HL-60 (cell line): ENCODE measurements around the gene TOB1.

Source experiments
- DNase-seq, 2 experiments: peaks; one replicate each; pipeline ENCODE4 v3.0.0-alpha.2; 2010 to 2020; ENCODE audit warnings: low read depth in 1 of 2, low spot score in 1 of 2
- H3K27ac ChIP-seq: fragments of 250-450 bp; sonication (Bioruptor Pico); replicated peaks from 2 replicates; pipeline ENCODE4 v1.5.1; 2020; ENCODE audit warnings: mild to moderate bottlenecking, moderate library complexity
- H3K27me3 ChIP-seq: fragments of 250-450 bp; sonication (Bioruptor Pico); 2 replicates; pipeline ENCODE4 v1.5.1; 2021; ENCODE audit warnings: mild to moderate bottlenecking, moderate library complexity; ENCODE audit not compliant: insufficient read depth, poor library complexity, severe bottlenecking
- H3K4me3 ChIP-seq: replicated peaks from 2 replicates; pipeline ENCODE4 v1.5.1; 2011; ENCODE audit warnings: mild to moderate bottlenecking, control low read depth, low read length; ENCODE audit not compliant: insufficient read depth
- GABPA ChIP-seq: IDR thresholded peaks from 2 replicates; pipeline ENCODE4 v1.6.1; 2012; ENCODE audit warnings: low read depth
- POLR2AphosphoS5 ChIP-seq: IDR thresholded peaks from 2 replicates; pipeline ENCODE4 v1.6.1; 2012; ENCODE audit warnings: low read depth
- SPI1 ChIP-seq: IDR thresholded peaks from 2 replicates; pipeline ENCODE4 v1.6.1; 2012; ENCODE audit warnings: low read depth, mild to moderate bottlenecking, borderline replicate concordance
- TF ChIP-seq, protein P1 (sequence below): IDR thresholded peaks from one replicate; pipeline ENCODE4 v1.5.1; 2011; ENCODE audit warnings: low read length, control low read depth, inconsistent platforms; ENCODE audit not compliant: insufficient read depth
- TF ChIP-seq, protein P2 (sequence below): IDR thresholded peaks from 2 replicates; pipeline ENCODE4 v1.6.1; 2012; ENCODE audit warnings: low read depth; ENCODE audit not compliant: insufficient replicate concordance

Gene TOB1

DNA sequence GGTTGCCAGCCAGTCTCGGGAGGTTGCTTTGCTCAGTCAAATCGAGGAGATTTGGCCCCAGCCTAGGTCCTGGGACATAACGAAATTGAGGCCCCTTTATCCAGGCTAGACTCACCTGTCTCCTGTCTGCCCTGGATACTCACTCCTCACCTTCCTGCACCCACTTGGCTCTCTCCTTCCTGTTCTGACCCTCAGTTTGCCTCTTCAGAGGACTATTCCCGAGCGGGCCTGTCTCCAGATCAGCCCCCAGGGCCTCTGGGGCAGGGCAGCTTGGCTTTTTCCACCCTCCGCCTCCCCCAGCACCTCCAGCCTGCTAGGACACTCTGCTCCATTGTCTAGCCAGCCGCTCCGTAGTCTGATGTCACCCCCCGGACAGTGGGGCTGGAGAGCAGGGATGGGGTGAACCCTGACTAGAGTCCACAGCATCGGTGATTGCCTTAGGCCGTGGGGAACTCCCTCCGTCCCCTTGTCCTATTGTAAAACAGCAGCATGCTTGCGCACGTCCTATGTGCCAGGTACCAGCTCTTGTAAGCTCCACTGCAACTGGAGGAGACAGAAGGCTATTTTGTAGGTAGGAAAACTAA is 21.9 kb downstream of the TOB1 start:
- no peak overlapping the region for H3K4me3 ChIP-seq
- TF ChIP-seq SPI1 (no peak), POLR2AphosphoS5 (no peak)
- TF ChIP-seq, protein P1, sequence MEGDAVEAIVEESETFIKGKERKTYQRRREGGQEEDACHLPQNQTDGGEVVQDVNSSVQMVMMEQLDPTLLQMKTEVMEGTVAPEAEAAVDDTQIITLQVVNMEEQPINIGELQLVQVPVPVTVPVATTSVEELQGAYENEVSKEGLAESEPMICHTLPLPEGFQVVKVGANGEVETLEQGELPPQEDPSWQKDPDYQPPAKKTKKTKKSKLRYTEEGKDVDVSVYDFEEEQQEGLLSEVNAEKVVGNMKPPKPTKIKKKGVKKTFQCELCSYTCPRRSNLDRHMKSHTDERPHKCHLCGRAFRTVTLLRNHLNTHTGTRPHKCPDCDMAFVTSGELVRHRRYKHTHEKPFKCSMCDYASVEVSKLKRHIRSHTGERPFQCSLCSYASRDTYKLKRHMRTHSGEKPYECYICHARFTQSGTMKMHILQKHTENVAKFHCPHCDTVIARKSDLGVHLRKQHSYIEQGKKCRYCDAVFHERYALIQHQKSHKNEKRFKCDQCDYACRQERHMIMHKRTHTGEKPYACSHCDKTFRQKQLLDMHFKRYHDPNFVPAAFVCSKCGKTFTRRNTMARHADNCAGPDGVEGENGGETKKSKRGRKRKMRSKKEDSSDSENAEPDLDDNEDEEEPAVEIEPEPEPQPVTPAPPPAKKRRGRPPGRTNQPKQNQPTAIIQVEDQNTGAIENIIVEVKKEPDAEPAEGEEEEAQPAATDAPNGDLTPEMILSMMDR: no peak
- no peak overlapping the region for H3K27ac ChIP-seq
- no peak for DNase-seq
- no peaks in the 10 kb centered on the region for H3K27me3 ChIP-seq

DNA sequence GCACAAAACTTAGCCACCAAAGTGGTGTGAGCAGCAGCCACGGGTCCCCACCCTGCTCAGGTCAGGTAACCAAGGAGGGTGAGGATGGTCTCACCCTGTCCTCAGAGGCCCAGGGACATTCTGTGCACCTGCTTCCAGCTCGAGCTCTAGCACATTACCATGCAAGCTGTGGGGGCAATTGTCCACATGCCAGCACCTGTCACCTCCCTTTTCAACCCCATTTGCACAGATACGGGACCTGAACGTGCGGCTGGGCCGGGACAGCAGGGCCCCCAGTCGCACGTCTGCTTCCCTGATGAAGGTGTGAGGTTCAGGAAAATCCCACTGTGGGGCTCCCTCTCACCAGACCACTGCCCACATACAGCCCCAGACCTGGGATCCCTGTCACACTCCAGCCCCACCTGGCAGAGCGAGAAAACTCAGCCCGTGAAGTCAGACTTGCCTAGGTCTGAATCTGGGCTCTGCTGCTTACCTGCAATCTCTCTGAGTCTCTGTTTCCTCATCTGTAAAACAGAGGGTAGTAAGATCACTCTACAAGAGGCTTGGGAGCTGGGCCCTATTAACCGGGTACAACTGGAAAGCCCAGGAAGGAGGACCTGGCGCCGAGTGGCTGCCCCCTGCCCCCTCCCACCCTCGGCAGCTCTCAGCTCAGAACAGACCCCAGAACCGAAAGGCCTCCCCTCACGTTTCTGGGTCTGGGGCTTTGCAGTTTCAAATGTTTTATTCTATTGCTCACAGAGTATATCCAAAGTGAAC is 22.8 kb downstream of the TOB1 start:
- no peak for DNase-seq
- TF ChIP-seq, protein P1: no peak
- TF ChIP-seq SPI1: no peak
- no peak for TF ChIP-seq GABPA
- TF ChIP-seq, protein P2, sequence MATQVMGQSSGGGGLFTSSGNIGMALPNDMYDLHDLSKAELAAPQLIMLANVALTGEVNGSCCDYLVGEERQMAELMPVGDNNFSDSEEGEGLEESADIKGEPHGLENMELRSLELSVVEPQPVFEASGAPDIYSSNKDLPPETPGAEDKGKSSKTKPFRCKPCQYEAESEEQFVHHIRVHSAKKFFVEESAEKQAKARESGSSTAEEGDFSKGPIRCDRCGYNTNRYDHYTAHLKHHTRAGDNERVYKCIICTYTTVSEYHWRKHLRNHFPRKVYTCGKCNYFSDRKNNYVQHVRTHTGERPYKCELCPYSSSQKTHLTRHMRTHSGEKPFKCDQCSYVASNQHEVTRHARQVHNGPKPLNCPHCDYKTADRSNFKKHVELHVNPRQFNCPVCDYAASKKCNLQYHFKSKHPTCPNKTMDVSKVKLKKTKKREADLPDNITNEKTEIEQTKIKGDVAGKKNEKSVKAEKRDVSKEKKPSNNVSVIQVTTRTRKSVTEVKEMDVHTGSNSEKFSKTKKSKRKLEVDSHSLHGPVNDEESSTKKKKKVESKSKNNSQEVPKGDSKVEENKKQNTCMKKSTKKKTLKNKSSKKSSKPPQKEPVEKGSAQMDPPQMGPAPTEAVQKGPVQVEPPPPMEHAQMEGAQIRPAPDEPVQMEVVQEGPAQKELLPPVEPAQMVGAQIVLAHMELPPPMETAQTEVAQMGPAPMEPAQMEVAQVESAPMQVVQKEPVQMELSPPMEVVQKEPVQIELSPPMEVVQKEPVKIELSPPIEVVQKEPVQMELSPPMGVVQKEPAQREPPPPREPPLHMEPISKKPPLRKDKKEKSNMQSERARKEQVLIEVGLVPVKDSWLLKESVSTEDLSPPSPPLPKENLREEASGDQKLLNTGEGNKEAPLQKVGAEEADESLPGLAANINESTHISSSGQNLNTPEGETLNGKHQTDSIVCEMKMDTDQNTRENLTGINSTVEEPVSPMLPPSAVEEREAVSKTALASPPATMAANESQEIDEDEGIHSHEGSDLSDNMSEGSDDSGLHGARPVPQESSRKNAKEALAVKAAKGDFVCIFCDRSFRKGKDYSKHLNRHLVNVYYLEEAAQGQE: no peak
- TF ChIP-seq POLR2AphosphoS5: no peak
- Histone ChIP-seq H3K27me3 (no peaks in the 10 kb centered on the region), H3K27ac (no peak overlapping the region), H3K4me3 (no peak overlapping the region)

DNA sequence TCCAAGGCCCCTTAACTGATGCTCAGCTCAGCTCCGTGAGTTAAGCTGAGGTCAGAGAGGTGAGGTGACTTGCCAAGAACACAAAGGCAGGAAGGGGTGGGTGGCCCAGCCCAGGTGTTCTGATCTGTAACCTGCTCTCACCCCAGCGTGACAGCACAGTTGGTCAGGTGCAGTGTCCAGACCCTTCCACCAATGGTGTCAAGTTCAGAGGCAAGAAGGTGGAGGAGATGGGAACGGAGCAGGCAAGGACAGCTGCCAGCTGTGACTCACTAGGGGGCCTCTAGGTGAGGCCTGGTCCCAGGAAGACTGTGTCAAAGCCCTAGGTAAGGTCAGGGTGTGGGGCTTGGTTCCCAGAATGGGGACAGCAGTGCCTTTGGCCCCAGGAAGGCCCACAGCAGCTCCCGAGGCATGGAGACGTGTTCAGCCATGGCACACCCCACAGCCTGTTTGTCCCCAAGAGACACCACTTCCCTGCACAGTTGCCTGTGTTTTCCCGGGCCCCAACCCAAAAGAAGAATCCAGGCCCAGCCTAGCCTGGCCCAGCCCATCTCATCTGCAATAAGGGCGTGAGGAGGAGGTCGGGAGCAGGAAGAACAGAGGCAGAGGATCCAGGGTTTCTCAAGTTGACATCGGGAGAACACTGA is 23.5 kb downstream of the TOB1 start:
- Histone ChIP-seq H3K4me3 (no peak overlapping the region), H3K27me3 (no peaks in the 10 kb centered on the region), H3K27ac (no peak overlapping the region)
- TF ChIP-seq GABPA: no peak
- no peak for TF ChIP-seq POLR2AphosphoS5
- no peak for TF ChIP-seq SPI1
- TF ChIP-seq, protein P2: no peak
- TF ChIP-seq, protein P1: no peak
- no peak for DNase-seq
